ENCODE measurements around the gene CFAP54.

Gene CFAP54

GRCh38 chr12:96770219-96771102 is 281.1 kb downstream of the CFAP54 start:
- TF ChIP-seq GATA3 (IDR thresholded peaks at IDR 0.05; ENCODE audit: low read depth, low read length) (no peak), GATA2 (IDR thresholded peaks at IDR 0.05; ENCODE audit: low read depth, low read length) (no peak)

- TF ChIP-seq GATA3 (IDR thresholded peaks at IDR 0.05; ENCODE audit: low read depth, low read length): no peak
- TF ChIP-seq GATA2 (IDR thresholded peaks at IDR 0.05; ENCODE audit: low read depth, low read length): no peak
Measured at GRCh38 chr12:96773031-96773430, 283.7 kb downstream of the CFAP54 start.

GRCh38 chr12:96774496-96775256 is 285.3 kb downstream of the CFAP54 start:
- no peak for TF ChIP-seq GATA2 (IDR thresholded peaks at IDR 0.05; ENCODE audit: low read depth, low read length)
- TF ChIP-seq GATA3 (IDR thresholded peaks at IDR 0.05; ENCODE audit: low read depth, low read length): no peak

GRCh38 chr12:96776908-96777307 is 287.5 kb downstream of the CFAP54 start:
- TF ChIP-seq GATA3 (IDR thresholded peaks at IDR 0.05; ENCODE audit: low read depth, low read length) (no peak), GATA2 (IDR thresholded peaks at IDR 0.05; ENCODE audit: low read depth, low read length) (no peak)

- no peak for TF ChIP-seq GATA3 (IDR thresholded peaks at IDR 0.05; ENCODE audit: low read depth, low read length)
- TF ChIP-seq GATA2 (IDR thresholded peaks at IDR 0.05; ENCODE audit: low read depth, low read length): no peak
Measured at GRCh38 chr12:96780330-96780729, 291.0 kb downstream of the CFAP54 start.

- no peak for TF ChIP-seq GATA2 (IDR thresholded peaks at IDR 0.05; ENCODE audit: low read depth, low read length)
Measured at GRCh38 chr12:96786791-96787190, 297.4 kb downstream of the CFAP54 start.

GRCh38 chr12:96803969-96804368 is 314.6 kb downstream of the CFAP54 start:
- TF ChIP-seq GATA2 (IDR thresholded peaks at IDR 0.05; ENCODE audit: low read depth, low read length) (no peak), GATA3 (IDR thresholded peaks at IDR 0.05; ENCODE audit: low read depth, low read length) (no peak)

GRCh38 chr12:96806272-96806671 is 316.9 kb downstream of the CFAP54 start:
- no peak for TF ChIP-seq GATA3 (IDR thresholded peaks at IDR 0.05; ENCODE audit: low read depth, low read length)
- TF ChIP-seq GATA2 (IDR thresholded peaks at IDR 0.05; ENCODE audit: low read depth, low read length): no peak

GRCh38 chr12:96807741-96808140 is 318.4 kb downstream of the CFAP54 start:
- TF ChIP-seq GATA3 (IDR thresholded peaks at IDR 0.05; ENCODE audit: low read depth, low read length) (no peak), GATA2 (IDR thresholded peaks at IDR 0.05; ENCODE audit: low read depth, low read length) (no peak)

- TF ChIP-seq GATA2 (IDR thresholded peaks at IDR 0.05; ENCODE audit: low read depth, low read length) (no peak), GATA3 (IDR thresholded peaks at IDR 0.05; ENCODE audit: low read depth, low read length) (no peak)
Measured at GRCh38 chr12:96808587-96808986, 319.2 kb downstream of the CFAP54 start.

- no peak for TF ChIP-seq GATA3 (IDR thresholded peaks at IDR 0.05; ENCODE audit: low read depth, low read length)
- no peak for TF ChIP-seq GATA2 (IDR thresholded peaks at IDR 0.05; ENCODE audit: low read depth, low read length)
Measured at GRCh38 chr12:96809522-96809921, 320.1 kb downstream of the CFAP54 start.

- TF ChIP-seq GATA2 (IDR thresholded peaks at IDR 0.05; ENCODE audit: low read depth, low read length) (no peak), GATA3 (IDR thresholded peaks at IDR 0.05; ENCODE audit: low read depth, low read length) (no peak)
Measured at GRCh38 chr12:96810057-96810456, 320.7 kb downstream of the CFAP54 start.

GRCh38 chr12:96810477-96810876 is 321.1 kb downstream of the CFAP54 start:
- TF ChIP-seq GATA3 (IDR thresholded peaks at IDR 0.05; ENCODE audit: low read depth, low read length) (no peak), GATA2 (IDR thresholded peaks at IDR 0.05; ENCODE audit: low read depth, low read length) (no peak)

GRCh38 chr12:96811083-96811482 is 321.7 kb downstream of the CFAP54 start:
- no peak for TF ChIP-seq GATA3 (IDR thresholded peaks at IDR 0.05; ENCODE audit: low read depth, low read length)
- no peak for TF ChIP-seq GATA2 (IDR thresholded peaks at IDR 0.05; ENCODE audit: low read depth, low read length)

- TF ChIP-seq GATA2 (IDR thresholded peaks at IDR 0.05; ENCODE audit: low read depth, low read length): no peak
- no peak for TF ChIP-seq GATA3 (IDR thresholded peaks at IDR 0.05; ENCODE audit: low read depth, low read length)
Measured at GRCh38 chr12:96812153-96812552, 322.8 kb downstream of the CFAP54 start.

Measured in SH-SY5Y (cell line).